DMS53 treated with DMSO at 0.1 percent for 48 hours (cell line): ENCODE data around the gene DDR1.
"Not testable (repeated sequence)": the region's sequence is repeated elsewhere in the genome, so short reads cannot be mapped to it uniquely, and the experiment has no call there.

ENCODE experiments used
- DNase-seq: peaks from one replicate; lab custom pipeline; 2025; ENCODE audit not compliant: unreplicated experiment; lab: John Stamatoyannopoulos, UW

DDR1 gene

GRCh38 chr6:30893001-30893591 lies 8.8 kb downstream of the DDR1 start:
- no peak for DNase-seq

GRCh38 chr6:30893666-30894065 lies 9.3 kb downstream of the DDR1 start:
- no peak for DNase-seq

GRCh38 chr6:30894381-30894780 lies 10.1 kb downstream of the DDR1 start:
- DNase-seq: no peak

GRCh38 chr6:30894935-30895334 lies 10.6 kb downstream of the DDR1 start:
- no peak for DNase-seq

GRCh38 chr6:30895343-30895742 lies 11.0 kb downstream of the DDR1 start:
- DNase-seq: no peak

GRCh38 chr6:30896541-30896940 lies 12.2 kb downstream of the DDR1 start:
- DNase-seq: no peak

GRCh38 chr6:30897882-30898281 lies 13.6 kb downstream of the DDR1 start:
- DNase-seq: no peak

GRCh38 chr6:30898750-30899360 lies 14.5 kb downstream of the DDR1 start:
- DNase-seq: no peak

GRCh38 chr6:30900863-30901417 lies 16.6 kb downstream of the DDR1 start:
- no peak for DNase-seq

- DNase-seq: no peak
Observed at GRCh38 chr6:30901436-30901835, 17.1 kb downstream of the DDR1 start.

- not testable (repeated sequence) for DNase-seq
Observed at GRCh38 chr6:30902196-30902595, 17.9 kb downstream of the DDR1 start.

GRCh38 chr6:30902709-30903108 lies 18.4 kb downstream of the DDR1 start:
- no peak for DNase-seq

- no peak for DNase-seq
Observed at GRCh38 chr6:30903236-30903635, 18.9 kb downstream of the DDR1 start.

- DNase-seq: peak; percentile 20
Observed at GRCh38 chr6:30907290-30907757, 23.0 kb downstream of the DDR1 start.

- peak; percentile 98 for DNase-seq
Observed at GRCh38 chr6:30907758-30908591, 23.7 kb downstream of the DDR1 start, which contains the start of gene GTF2H4. TSS of gene GTF2H4 (plus strand) at chr6:30908207.

- DNase-seq: no peak
Observed at GRCh38 chr6:30908700-30909099, 24.4 kb downstream of the DDR1 start.

- not testable (repeated sequence) for DNase-seq
Observed at GRCh38 chr6:30910473-30910872, 26.2 kb downstream of the DDR1 start.

GRCh38 chr6:30912746-30913520 lies 28.6 kb downstream of the DDR1 start:
- DNase-seq: no peak

GRCh38 chr6:30913721-30914075 lies 29.4 kb downstream of the DDR1 start:
- DNase-seq: no peak

GRCh38 chr6:30914076-30914853 lies 29.9 kb downstream of the DDR1 start, which contains the start of gene VARS2:
TSS of gene VARS2 (plus strand) at chr6:30914238. CDS start at chr6:30914837, 599 bp downstream.
- peak; percentile 85 for DNase-seq
